Prostate gland (tissue), 2 donors: ENCODE data around the gene ADAM15. TPM values are rescaled to one million over a fixed set of nuclear protein-coding genes. Genes with fewer than 3 reads are reported as not detected.

Source experiments
- DNase-seq: peaks from one replicate; pipeline ENCODE4 v3.0.0-alpha.2; 2019; ENCODE audit warnings: low spot score
- H3K27ac ChIP-seq, 2 donors: fragments of 200-600 bp; sonication (generic); 2 replicates each; pipeline ENCODE4 v1.5.1; 2017 to 2019
- H3K27me3 ChIP-seq: fragments of 200-600 bp; sonication (generic); replicated peaks from 2 replicates; pipeline ENCODE4 v1.5.1; 2019; ENCODE audit not compliant: insufficient read depth
- H3K36me3 ChIP-seq, 2 donors: fragments of 200-600 bp; sonication (generic); 1 replicate in 1 of 2; 2 replicates in 1 of 2; pipeline versions ENCODE4 v1.5.1 to v1.8.1; 2017 to 2019
- H3K4me1 ChIP-seq: fragments of 200-600 bp; sonication (generic); replicated peaks from 2 replicates; pipeline ENCODE4 v1.5.1; 2019
- H3K4me3 ChIP-seq, 2 donors: fragments of 200-600 bp; sonication (generic); 2 replicates each; pipeline ENCODE4 v1.5.1; 2017 to 2019
- H3K9me3 ChIP-seq: fragments of 200-600 bp; sonication (generic); 2 replicates; pipeline ENCODE4 v1.5.1; 2017
- CTCF ChIP-seq, 4 experiments: fragments of 200-600 bp in 2 of 4; fragments of 450-650 bp in 2 of 4; sonication (generic) in 2 of 4; IDR thresholded peaks; 1 replicate in 3 of 4; 2 replicates in 1 of 4; pipeline ENCODE4 v1.5.1; 2016 to 2019; ENCODE audit warnings: antibody characterized with exemption in 4 of 4, mild to moderate bottlenecking in 2 of 4, moderate library complexity in 2 of 4
- POLR2A ChIP-seq: fragments of 450-650 bp; IDR thresholded peaks from one replicate; pipeline ENCODE4 v1.6.1; 2016; ENCODE audit warnings: antibody characterized with exemption, mild to moderate bottlenecking
- POLR2AphosphoS5 ChIP-seq: sonication (generic); formaldehyde crosslinking; IDR thresholded peaks from one replicate; pipeline ENCODE4 v1.6.1; 2017; ENCODE audit warnings: antibody characterized with exemption
- WGBS: methylation state at CpG from one replicate; pipeline ENCODE4 v1.1.5; 2018; 5-methylcytosine and 5-hydroxymethylcytosine counted together
- intact Hi-C: fragments of 100-400 bp; cut with DNase I; formaldehyde crosslinking; loops from one replicate; pipeline ENCODE4 v1.14.2; 2022
- total RNA-seq, 2 donors: library from RNA; depleted of rRNA; stranded (reverse); fragments of >200 nt; gene quantifications; one replicate each; pipeline ENCODE4 v1.1.0, GENCODE V29; 2016

ADAM15 gene
- total RNA-seq, 2 donors from 2014 or later: 72.5 to 138 TPM

GRCh38 chr1:155070721-155071569, 19.8 kb downstream of the ADAM15 start:
- intact Hi-C loops: no loop called here
- peak; percentile 52 for DNase-seq

GRCh38 chr1:155071701-155072100, 20.6 kb downstream of the ADAM15 start:
- Histone ChIP-seq H3K27me3 (no peaks in the 10 kb centered on the region), H3K4me3 (no peak overlapping the region), H3K9me3 (no peaks in the 10 kb centered on the region), H3K27ac (no peak overlapping the region), H3K36me3 (no peaks in the 10 kb centered on the region), H3K4me1 (peaks cover 10% of the 10 kb centered on the region)
- intact Hi-C loops: no loop called here
- no peak for DNase-seq
- TF ChIP-seq POLR2AphosphoS5: no peak
- TF ChIP-seq CTCF (IDR thresholded peaks at IDR 0.05): no peak
- no peak for TF ChIP-seq POLR2A
- WGBS: 72% methylated on average over 14 of the region's 14 CpGs

More at GRCh38 chr1:155070721-155071569, 19.8 kb downstream of the ADAM15 start:
- 4% methylated on average over 49 of the region's 61 CpGs for WGBS
- Histone ChIP-seq H3K4me3 (peak overlapping the region; percentile 27 to 37), H3K9me3 (no peaks in the 10 kb centered on the region), H3K36me3 (no peaks in the 10 kb centered on the region), H3K27me3 (no peaks in the 10 kb centered on the region), H3K27ac (peak overlapping the region; percentile 54 to 60), H3K4me1 (peaks cover 10% of the 10 kb centered on the region)
- TF ChIP-seq POLR2AphosphoS5: peak; percentile 50
- no peak for TF ChIP-seq POLR2A
- peak in 2 of 4 experiments; percentile 46 to 56 for TF ChIP-seq CTCF (IDR thresholded peaks at IDR 0.05)

GRCh38 chr1:155072531-155073289, 21.6 kb downstream of the ADAM15 start:
- WGBS: 50% methylated on average over 7 of the region's 7 CpGs
- DNase-seq: no peak
- Histone ChIP-seq H3K27me3 (no peaks in the 10 kb centered on the region), H3K4me1 (peaks cover 10% of the 10 kb centered on the region), H3K27ac (no peak overlapping the region), H3K9me3 (no peaks in the 10 kb centered on the region), H3K36me3 (no peaks in the 10 kb centered on the region), H3K4me3 (no peak overlapping the region)
- intact Hi-C loops: no loop called here
- TF ChIP-seq CTCF (IDR thresholded peaks at IDR 0.05) (no peak), POLR2AphosphoS5 (no peak), POLR2A (no peak)

- H3K9me3 ChIP-seq: no peaks in the 10 kb centered on the region
- 51% methylated on average over 3 of the region's 3 CpGs for WGBS
- H3K4me3 ChIP-seq: no peak overlapping the region
- H3K27me3 ChIP-seq: no peaks in the 10 kb centered on the region
- intact Hi-C loops: no loop called here
- no peak overlapping the region for H3K27ac ChIP-seq
- H3K4me1 ChIP-seq: peaks cover 10% of the 10 kb centered on the region
- no peaks in the 10 kb centered on the region for H3K36me3 ChIP-seq
- no peak for DNase-seq
- TF ChIP-seq POLR2AphosphoS5 (no peak), CTCF (IDR thresholded peaks at IDR 0.05) (no peak), POLR2A (no peak)
These were observed 22.5 kb downstream of the ADAM15 start for GRCh38 chr1:155073377-155074242.
